Urothelium cell line (cell line): Measurements from ENCODE around the gene METTL15.
A peak's percentile ranks its signal among the peaks of the same experiment; 100 is the strongest.
"Not testable (repeated sequence)": the region's sequence is repeated elsewhere in the genome, so short reads cannot be mapped to it uniquely, and the experiment has no call there.

ENCODE experiments used
- DNase-seq: peaks from one replicate; pipeline ENCODE4 v3.0.0; 2011; ENCODE audit warnings: low spot score, mixed read lengths
- FAIRE-seq: peaks from 2 replicates; lab custom pipeline; 2011; peaks lifted over from hg19 to GRCh38; lab: Jason Lieb, UNC

Gene METTL15

GRCh38 chr11:28107750-28108618, at the start of gene METTL15, which contains the start of gene KIF18A:
TSS of gene METTL15 (plus strand) at chr11:28108388. CDS start at chr11:28113335, 4,947 bp downstream.
TSS of gene KIF18A (minus strand) at chr11:28108156. CDS start at chr11:28097947, 10,209 bp downstream.
- DNase-seq (peak; percentile 96), FAIRE-seq (peak; percentile 35)

GRCh38 chr11:28071305-28071704, 36.9 kb upstream of the METTL15 start:
- DNase-seq = no peak
- no peak for FAIRE-seq

- DNase-seq (no peak), FAIRE-seq (no peak)
Observed at GRCh38 chr11:28072321-28072720, 35.9 kb upstream of the METTL15 start.

- FAIRE-seq (no peak), DNase-seq (no peak)
Observed at GRCh38 chr11:28077521-28077920, 30.7 kb upstream of the METTL15 start.

GRCh38 chr11:28083118-28083517, 25.1 kb upstream of the METTL15 start:
- no peak for DNase-seq
- FAIRE-seq = no peak

- DNase-seq (no peak), FAIRE-seq (no peak)
Observed at GRCh38 chr11:28086569-28086968, 21.6 kb upstream of the METTL15 start.

GRCh38 chr11:28087192-28087591, 21.0 kb upstream of the METTL15 start:
- FAIRE-seq, DNase-seq: not testable (repeated sequence)

- not testable (repeated sequence) for DNase-seq, FAIRE-seq
Observed at GRCh38 chr11:28087693-28088092, 20.5 kb upstream of the METTL15 start.

GRCh38 chr11:28089378-28089777, 18.8 kb upstream of the METTL15 start:
- no peak for FAIRE-seq
- DNase-seq = no peak

- FAIRE-seq (no peak), DNase-seq (no peak)
Observed at GRCh38 chr11:28090052-28090749, 18.0 kb upstream of the METTL15 start.

- no peak for FAIRE-seq
- DNase-seq = no peak
Observed at GRCh38 chr11:28092786-28093185, 15.4 kb upstream of the METTL15 start.

GRCh38 chr11:28098257-28098656, 9.9 kb upstream of the METTL15 start:
- DNase-seq = no peak
- no peak for FAIRE-seq

GRCh38 chr11:28099715-28100114, 8.5 kb upstream of the METTL15 start:
- DNase-seq = no peak
- no peak for FAIRE-seq

- DNase-seq (no peak), FAIRE-seq (no peak)
Observed at GRCh38 chr11:28100665-28101064, 7.5 kb upstream of the METTL15 start.

- DNase-seq, FAIRE-seq: not testable (repeated sequence)
Observed at GRCh38 chr11:28102300-28102699, 5.9 kb upstream of the METTL15 start.

GRCh38 chr11:28104425-28104824, 3.8 kb upstream of the METTL15 start:
- no peak for DNase-seq
- FAIRE-seq = no peak

GRCh38 chr11:28104984-28105383, 3.2 kb upstream of the METTL15 start:
- DNase-seq (no peak), FAIRE-seq (no peak)

- no peak for DNase-seq
- no peak for FAIRE-seq
Observed at GRCh38 chr11:28105869-28106268, 2.3 kb upstream of the METTL15 start.

GRCh38 chr11:28106353-28107043, 1.7 kb upstream of the METTL15 start:
- FAIRE-seq (no peak), DNase-seq (no peak)

- DNase-seq (no peak), FAIRE-seq (no peak)
Observed at GRCh38 chr11:28107191-28107749, 918 bp upstream of the METTL15 start.

- DNase-seq = no peak
- no peak for FAIRE-seq
Observed at GRCh38 chr11:28108958-28109357, 770 bp downstream of the METTL15 start.
